Measurements from ENCODE around the gene URB1.

Gene URB1

GRCh38 chr21:32383812-32384211 is 9.0 kb downstream of the URB1 start:
- Histone ChIP-seq H3K79me2 (ENCODE audit: insufficient read depth, low read length) (peaks cover 28% of the 10 kb centered on the region), H3K36me3 (ENCODE audit: insufficient read depth, low read length) (peaks cover 85% of the 10 kb centered on the region), H3K4me2 (ENCODE audit: low read length) (no peak overlapping the region), H3K9ac (ENCODE audit: low read length) (no peak overlapping the region), H3K4me1 (ENCODE audit: insufficient read depth, low read length, severe bottlenecking) (peaks cover 7% of the 10 kb centered on the region), H3K4me3 (ENCODE audit: low read depth, low read length, poor library complexity, severe bottlenecking) (no peak overlapping the region), H3K9me3 (ENCODE audit: low read length) (no peaks in the 10 kb centered on the region), H3F3A (ENCODE audit: insufficient read depth, low read length) (no peaks in the 10 kb centered on the region), H4K20me1 (ENCODE audit: insufficient read depth, low read length) (no peaks in the 10 kb centered on the region), H3K27ac (ENCODE audit: low read depth, low read length, poor library complexity, severe bottlenecking) (no peak overlapping the region), H3K9me2 (ENCODE audit: low read depth, low read length) (no peaks in the 10 kb centered on the region), H2AFZ (ENCODE audit: low read length) (no peak overlapping the region), H3K27me3 (ENCODE audit: insufficient read depth, low read length) (no peaks in the 10 kb centered on the region)
- TF ChIP-seq CTCF (IDR thresholded peaks at IDR 0.05; ENCODE audit: low read length) (no peak), EZH2 (IDR thresholded peaks at IDR 0.05; ENCODE audit: borderline replicate concordance, low read length) (no peak)

GRCh38 chr21:32382108-32382644 is 10.6 kb downstream of the URB1 start:
- H3K27ac ChIP-seq (ENCODE audit: low read depth, low read length, poor library complexity, severe bottlenecking), result no peak overlapping the region
- H3K4me1 ChIP-seq (ENCODE audit: insufficient read depth, low read length, severe bottlenecking), result no peaks in the 10 kb centered on the region
- no peaks in the 10 kb centered on the region for H4K20me1 ChIP-seq (ENCODE audit: insufficient read depth, low read length)
- H3K9me2 ChIP-seq (ENCODE audit: low read depth, low read length), result no peaks in the 10 kb centered on the region
- no peak overlapping the region for H3K4me3 ChIP-seq (ENCODE audit: low read depth, low read length, poor library complexity, severe bottlenecking)
- H3F3A ChIP-seq (ENCODE audit: insufficient read depth, low read length), result no peaks in the 10 kb centered on the region
- H3K27me3 ChIP-seq (ENCODE audit: insufficient read depth, low read length), result no peaks in the 10 kb centered on the region
- TF ChIP-seq CTCF (IDR thresholded peaks at IDR 0.05; ENCODE audit: low read length) (no peak), EZH2 (IDR thresholded peaks at IDR 0.05; ENCODE audit: borderline replicate concordance, low read length) (no peak)
- H3K36me3 ChIP-seq (ENCODE audit: insufficient read depth, low read length), result peaks cover 88% of the 10 kb centered on the region
- H3K79me2 ChIP-seq (ENCODE audit: insufficient read depth, low read length), result peaks cover 12% of the 10 kb centered on the region; the same call in 1 of the 2 replicates
- H3K9me3 ChIP-seq (ENCODE audit: low read length), result no peaks in the 10 kb centered on the region
- H3K4me2 ChIP-seq (ENCODE audit: low read length), result no peak overlapping the region
- H3K9ac ChIP-seq (ENCODE audit: low read length), result no peak overlapping the region
- H2AFZ ChIP-seq (ENCODE audit: low read length), result no peak overlapping the region

GRCh38 chr21:32381571-32381970 is 11.2 kb downstream of the URB1 start:
- H2AFZ ChIP-seq (ENCODE audit: low read length), result no peak overlapping the region
- H3K27me3 ChIP-seq (ENCODE audit: insufficient read depth, low read length), result no peaks in the 10 kb centered on the region
- TF ChIP-seq EZH2 (IDR thresholded peaks at IDR 0.05; ENCODE audit: borderline replicate concordance, low read length) (no peak), CTCF (IDR thresholded peaks at IDR 0.05; ENCODE audit: low read length) (no peak)
- no peaks in the 10 kb centered on the region for H3K4me1 ChIP-seq (ENCODE audit: insufficient read depth, low read length, severe bottlenecking)
- no peaks in the 10 kb centered on the region for H3K9me2 ChIP-seq (ENCODE audit: low read depth, low read length)
- peaks cover 93% of the 10 kb centered on the region for H3K36me3 ChIP-seq (ENCODE audit: insufficient read depth, low read length)
- H4K20me1 ChIP-seq (ENCODE audit: insufficient read depth, low read length), result no peaks in the 10 kb centered on the region
- H3K9me3 ChIP-seq (ENCODE audit: low read length), result no peaks in the 10 kb centered on the region
- H3K4me3 ChIP-seq (ENCODE audit: low read depth, low read length, poor library complexity, severe bottlenecking), result no peak overlapping the region
- H3K9ac ChIP-seq (ENCODE audit: low read length), result no peak overlapping the region
- H3K79me2 ChIP-seq (ENCODE audit: insufficient read depth, low read length), result peaks cover 6% of the 10 kb centered on the region; the same call in 1 of the 2 replicates
- H3K27ac ChIP-seq (ENCODE audit: low read depth, low read length, poor library complexity, severe bottlenecking), result no peak overlapping the region
- no peaks in the 10 kb centered on the region for H3F3A ChIP-seq (ENCODE audit: insufficient read depth, low read length)
- no peak overlapping the region for H3K4me2 ChIP-seq (ENCODE audit: low read length)
